NB4 (cell line): ENCODE results near the gene CNTN4.

Experiments
- CTCF ChIP-seq: IDR thresholded peaks from one replicate; pipeline ENCODE4 v1.5.1; 2012; ENCODE audit warnings: low read depth, low read length
- POLR2A ChIP-seq: IDR thresholded peaks from 2 replicates; pipeline ENCODE4 v1.6.1; 2011; ENCODE audit warnings: mild to moderate bottlenecking; ENCODE audit not compliant: insufficient read length; ENCODE audit errors: extremely low read depth

DNA sequence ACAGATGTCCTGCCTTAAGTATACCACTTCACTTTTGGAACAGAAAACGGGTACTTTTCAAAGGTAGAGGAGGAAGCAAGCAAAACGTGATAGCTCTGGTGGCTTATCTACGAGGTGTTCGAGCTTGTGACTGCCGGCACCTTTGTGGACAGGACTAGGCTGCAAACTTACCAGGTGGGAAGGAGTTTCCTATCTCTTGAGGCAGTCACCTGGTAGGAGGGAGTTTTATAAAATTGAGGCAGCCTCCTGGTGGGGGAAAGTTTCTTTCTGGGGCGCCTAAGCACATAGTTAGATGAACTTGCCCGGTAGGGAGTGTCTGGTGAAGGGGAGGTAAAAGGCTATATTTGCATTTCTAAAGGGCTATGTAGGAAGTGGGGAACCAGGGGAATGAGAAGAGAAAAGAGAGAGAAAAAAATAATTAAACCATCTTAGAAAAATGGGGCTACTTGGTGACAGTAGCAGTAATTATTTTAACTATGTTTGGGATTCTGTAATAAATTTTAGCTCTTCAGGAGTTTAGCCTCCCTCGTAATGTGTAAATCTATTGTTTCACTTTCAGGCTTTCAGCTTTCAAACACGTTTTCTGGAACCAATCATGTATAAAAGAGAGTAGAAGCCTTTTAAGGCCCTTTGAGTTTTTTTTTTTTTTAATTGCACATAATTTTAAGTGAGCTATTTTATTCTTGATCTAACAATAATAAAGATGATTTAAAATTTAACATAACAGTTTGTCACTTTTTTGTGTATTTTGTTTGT lies 880.5 kb downstream of the CNTN4 start:
- TF ChIP-seq CTCF, result no peak
- TF ChIP-seq POLR2A, result no peak
